Muscle layer of duodenum (tissue), 2 donors: ENCODE data around the gene C1QBP.
"Not testable (repeated sequence)": the region's sequence is repeated elsewhere in the genome, so short reads cannot be mapped to it uniquely, and the experiment has no call there.

Source experiments
- H3K27ac ChIP-seq: one replicate; pipeline ENCODE4 v1.7.0; 2013; ENCODE audit warnings: mild to moderate bottlenecking, low read length
- H3K27me3 ChIP-seq: one replicate; pipeline ENCODE4 v1.7.0; 2013; ENCODE audit warnings: low read depth, mild to moderate bottlenecking, control low read depth, low read length
- H3K36me3 ChIP-seq, 2 donors: one replicate each; pipeline ENCODE4 v1.7.0; 2013; ENCODE audit warnings: low read length in 2 of 2, control low read depth in 1 of 2, mild to moderate bottlenecking in 1 of 2; ENCODE audit not compliant: insufficient read depth in 2 of 2, control insufficient read depth in 1 of 2
- H3K4me1 ChIP-seq, 2 donors: one replicate each; pipeline ENCODE4 v1.7.0; 2013; ENCODE audit warnings: low read length in 2 of 2, mild to moderate bottlenecking in 2 of 2, control low read depth in 1 of 2, moderate library complexity in 1 of 2; ENCODE audit not compliant: insufficient read depth in 2 of 2, control insufficient read depth in 1 of 2
- H3K4me3 ChIP-seq, 2 donors: one replicate each; pipeline ENCODE4 v1.7.0; 2013; ENCODE audit warnings: low read length in 2 of 2, low read depth in 1 of 2, mild to moderate bottlenecking in 1 of 2
- H3K9me3 ChIP-seq, 2 donors: one replicate each; pipeline ENCODE4 v1.7.0; 2013; ENCODE audit warnings: low read length in 2 of 2, control low read depth in 1 of 2, mild to moderate bottlenecking in 1 of 2; ENCODE audit not compliant: control insufficient read depth in 1 of 2
- donor health status: healthy.

C1QBP gene

DNA sequence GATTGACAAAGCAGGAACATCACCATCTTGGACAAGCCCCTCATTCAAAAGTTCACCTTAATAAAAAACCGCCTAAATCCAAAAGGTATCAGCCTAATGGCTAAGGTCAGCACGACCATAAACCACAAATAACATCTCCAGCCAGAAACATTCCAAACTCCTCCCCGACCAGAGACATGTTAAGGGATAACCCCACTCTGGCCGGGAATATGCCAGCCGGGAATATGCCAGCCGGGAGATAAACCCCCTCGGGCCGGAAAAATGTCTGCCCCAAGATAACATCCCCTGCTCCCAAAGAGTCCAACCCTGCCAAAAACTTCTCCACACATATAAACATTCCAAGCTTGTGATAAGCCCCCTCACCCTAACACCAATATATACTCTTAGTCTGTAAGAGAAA, 28.5 kb upstream of the C1QBP start:
- no peak overlapping the region for H3K27ac ChIP-seq
- H3K27me3 ChIP-seq: no peaks in the 10 kb centered on the region
- H3K36me3 ChIP-seq: peaks cover 0 to 10% of the 10 kb centered on the region in 2 donors
- H3K4me3 ChIP-seq: peak overlapping the region; percentile 89 to 97
- peaks cover 0 to 16% of the 10 kb centered on the region in 2 donors for H3K4me1 ChIP-seq
- H3K9me3 ChIP-seq: no peaks in the 10 kb centered on the region

DNA sequence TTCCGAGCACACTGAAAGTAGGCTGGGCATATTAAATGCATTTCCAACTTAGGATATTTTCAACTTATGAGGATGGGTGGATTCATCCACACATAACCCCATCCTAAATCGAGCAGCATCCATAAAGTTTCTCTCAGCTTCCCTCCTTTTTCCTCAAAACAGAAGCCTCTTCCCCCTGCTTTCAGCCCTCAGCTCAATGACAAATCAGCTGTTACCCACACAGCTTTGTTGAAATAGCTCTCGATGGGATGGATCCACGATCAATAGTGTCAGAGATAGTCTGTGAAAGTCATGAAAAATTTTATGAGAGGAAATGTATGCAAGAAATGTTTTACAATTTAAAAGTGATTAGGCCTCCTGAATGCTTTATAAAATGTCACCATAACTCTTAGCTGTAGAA, 27.3 kb upstream of the C1QBP start:
- Histone ChIP-seq H3K27me3 (no peaks in the 10 kb centered on the region), H3K27ac (no peak overlapping the region), H3K4me1 (peaks cover 0 to 16% of the 10 kb centered on the region in 2 donors), H3K36me3 (peaks cover 0 to 7% of the 10 kb centered on the region in 2 donors), H3K4me3 (no peak overlapping the region), H3K9me3 (no peaks in the 10 kb centered on the region)

DNA sequence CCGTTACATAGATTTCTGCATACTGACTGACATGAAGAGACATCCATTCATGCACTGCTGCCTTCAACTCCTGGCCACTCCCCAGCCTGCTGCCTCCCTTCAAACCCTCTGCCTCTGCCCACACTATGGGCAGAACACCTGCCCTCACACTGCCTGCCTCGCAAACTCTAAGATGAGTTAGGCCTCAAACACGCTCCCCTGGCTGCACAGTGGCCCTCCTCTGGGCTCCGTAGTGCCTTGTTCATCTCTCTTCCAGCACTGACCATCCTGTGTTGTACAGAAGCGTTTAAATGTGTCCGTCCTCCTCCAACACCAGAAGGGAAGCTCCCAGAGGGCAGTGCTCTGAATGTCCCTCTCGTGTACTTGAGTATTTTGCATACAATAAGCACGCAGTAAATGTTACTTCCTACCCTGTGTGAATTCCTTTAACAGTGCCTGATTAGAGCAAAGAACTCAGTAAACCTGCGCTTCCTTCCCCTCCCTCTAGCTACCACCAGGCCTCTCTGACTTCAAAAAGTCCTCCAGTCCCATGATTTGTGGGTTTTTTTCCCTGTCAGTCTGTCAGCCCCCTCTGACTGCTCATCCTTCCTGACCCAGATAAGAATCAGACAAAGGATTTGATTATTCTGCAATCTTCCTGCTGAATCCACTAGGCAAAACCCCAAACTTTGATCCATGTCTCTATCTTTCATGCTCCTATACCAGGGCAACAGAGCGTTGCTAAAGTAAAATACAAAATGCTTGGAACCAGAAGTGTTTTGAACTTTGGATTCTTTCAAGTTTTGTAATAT, 26.0 kb upstream of the C1QBP start:
- Histone ChIP-seq H3K27ac (no peak overlapping the region), H3K27me3 (no peaks in the 10 kb centered on the region), H3K4me1 (peaks cover 0 to 16% of the 10 kb centered on the region in 2 donors), H3K36me3 (peaks cover 4 to 15% of the 10 kb centered on the region in 2 donors), H3K4me3 (no peak overlapping the region), H3K9me3 (no peaks in the 10 kb centered on the region)

DNA sequence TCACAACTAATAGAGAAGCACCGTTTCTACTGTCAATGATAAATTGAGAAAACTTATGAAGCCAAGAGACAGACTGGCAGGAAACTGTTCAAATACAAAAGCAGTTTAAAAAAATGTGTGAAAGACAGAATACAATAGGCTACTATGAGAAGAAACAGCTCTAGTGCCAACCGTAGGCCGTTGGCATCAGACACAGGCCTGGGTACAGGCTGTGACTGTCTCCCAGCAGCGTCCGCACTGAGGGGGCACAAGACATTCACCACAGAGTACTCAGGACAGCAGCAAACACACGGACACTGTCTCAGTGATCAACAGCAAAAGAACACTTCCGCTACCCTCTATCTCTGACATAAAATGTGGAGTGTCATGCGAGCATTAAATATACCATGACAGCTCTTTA, 7.8 kb upstream of the C1QBP start:
- Histone ChIP-seq H3K4me3 (no peak overlapping the region), H3K4me1 (no peaks in the 10 kb centered on the region), H3K36me3 (peaks cover 39 to 68% of the 10 kb centered on the region in 2 donors), H3K27ac (no peak overlapping the region), H3K27me3 (no peaks in the 10 kb centered on the region), H3K9me3 (no peaks in the 10 kb centered on the region)

DNA sequence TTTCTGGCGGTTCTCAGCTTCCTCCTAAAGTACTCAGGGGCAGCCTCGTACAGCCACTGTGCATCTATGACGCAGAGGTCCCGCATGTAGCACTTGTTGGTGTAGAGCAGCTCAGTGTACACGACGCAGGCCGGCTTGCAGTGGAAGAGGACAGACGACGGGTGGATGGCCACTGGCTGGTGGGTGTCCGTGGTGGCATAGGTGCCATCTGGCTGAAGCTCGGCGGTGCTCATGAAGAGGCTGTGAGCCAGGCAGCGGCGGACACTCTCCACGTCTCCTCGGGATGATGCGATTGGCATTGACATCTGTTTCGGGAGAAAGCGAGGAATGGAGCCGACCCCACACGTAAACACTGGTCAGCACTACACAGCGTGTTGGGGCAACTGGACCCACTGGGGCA, 5.3 kb upstream of the C1QBP start:
- Histone ChIP-seq H3K4me3 (no peak overlapping the region), H3K27ac (no peak overlapping the region), H3K36me3 (peaks cover 29 to 58% of the 10 kb centered on the region in 2 donors), H3K27me3 (no peaks in the 10 kb centered on the region), H3K9me3 (no peaks in the 10 kb centered on the region), H3K4me1 (peaks cover 0 to 5% of the 10 kb centered on the region in 2 donors)

DNA sequence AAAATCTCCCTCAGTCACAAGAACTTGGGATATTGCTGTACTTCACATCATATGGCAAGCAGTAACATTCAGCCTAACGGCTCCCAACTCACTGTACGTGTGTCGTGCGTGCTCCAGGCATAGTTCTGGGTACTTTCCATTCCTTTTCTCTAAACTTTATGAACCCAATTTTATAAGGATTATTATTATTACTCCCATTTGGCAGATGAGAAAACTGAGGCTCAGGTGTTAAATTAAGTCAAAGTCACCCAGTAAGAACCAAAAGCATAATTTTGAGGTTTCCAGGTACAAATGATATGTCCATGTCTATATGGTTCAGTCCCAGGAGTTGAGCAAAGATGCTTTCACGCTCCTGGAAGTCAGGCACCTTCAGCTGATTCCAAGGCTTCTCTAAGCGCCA, 4.8 kb upstream of the C1QBP start:
- H3K27ac ChIP-seq: no peak overlapping the region
- H3K4me1 ChIP-seq: peaks cover 0 to 5% of the 10 kb centered on the region in 2 donors
- H3K4me3 ChIP-seq: no peak overlapping the region
- no peaks in the 10 kb centered on the region for H3K9me3 ChIP-seq
- H3K36me3 ChIP-seq: peaks cover 27 to 56% of the 10 kb centered on the region in 2 donors
- no peaks in the 10 kb centered on the region for H3K27me3 ChIP-seq

DNA sequence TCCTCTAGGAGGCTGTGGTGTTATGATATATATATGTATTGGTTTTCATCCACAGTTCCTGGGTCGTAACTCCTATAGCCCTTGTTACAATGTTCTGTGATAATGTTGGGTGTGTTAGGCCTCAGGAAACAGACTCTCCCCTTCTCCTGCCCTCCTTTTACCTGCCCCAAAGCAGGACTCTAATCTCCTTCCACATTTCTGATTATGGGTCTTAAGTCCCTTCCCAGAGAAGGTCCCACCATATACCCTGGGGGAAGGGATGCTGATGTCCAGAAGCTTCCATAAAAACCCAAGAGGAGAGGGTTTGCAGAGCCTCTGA, 450 bp upstream of the C1QBP start:
- Histone ChIP-seq H3K36me3 (peaks cover 34 to 38% of the 10 kb centered on the region in 2 donors), H3K9me3 (no peaks in the 10 kb centered on the region), H3K4me3 (peak overlapping the region; percentile 95), H3K27me3 (no peaks in the 10 kb centered on the region), H3K27ac (peak overlapping the region; percentile 84), H3K4me1 (peaks cover 0 to 20% of the 10 kb centered on the region in 2 donors)

DNA sequence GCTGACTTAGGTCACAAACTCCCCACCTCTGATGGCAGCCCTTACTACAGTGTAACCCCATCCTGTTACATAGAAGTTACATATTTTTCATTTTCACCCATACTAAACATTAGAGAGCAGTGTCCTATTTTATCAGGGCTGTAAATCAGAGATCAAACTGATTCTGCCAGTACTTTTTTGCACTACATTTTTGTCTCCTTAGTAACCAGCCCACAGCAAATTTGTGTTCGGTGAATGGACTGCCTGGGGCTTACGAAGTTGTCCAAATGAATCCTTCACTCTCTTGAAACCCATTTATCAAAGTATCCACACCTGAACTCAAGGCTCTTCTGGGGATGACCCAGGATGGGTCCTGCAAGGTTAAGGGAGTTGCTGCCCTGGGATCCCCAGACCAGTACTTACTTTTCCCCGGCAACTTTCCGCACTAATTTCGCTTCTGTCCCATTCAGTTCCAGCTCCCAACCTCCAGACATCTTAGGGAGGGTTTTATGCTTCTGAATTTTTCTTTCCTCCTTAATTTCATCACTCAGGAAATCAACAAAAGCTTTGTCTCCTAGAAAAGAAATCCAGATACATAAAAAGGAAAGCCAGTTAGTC, 1.1 kb downstream of the C1QBP start:
- H3K36me3 ChIP-seq: peaks cover 35 to 41% of the 10 kb centered on the region in 2 donors
- H3K27me3 ChIP-seq: no peaks in the 10 kb centered on the region
- peak overlapping the region; percentile 95 for H3K4me3 ChIP-seq
- H3K4me1 ChIP-seq: peaks cover 0 to 20% of the 10 kb centered on the region in 2 donors
- H3K27ac ChIP-seq: peak overlapping the region; percentile 87
- no peaks in the 10 kb centered on the region for H3K9me3 ChIP-seq

DNA sequence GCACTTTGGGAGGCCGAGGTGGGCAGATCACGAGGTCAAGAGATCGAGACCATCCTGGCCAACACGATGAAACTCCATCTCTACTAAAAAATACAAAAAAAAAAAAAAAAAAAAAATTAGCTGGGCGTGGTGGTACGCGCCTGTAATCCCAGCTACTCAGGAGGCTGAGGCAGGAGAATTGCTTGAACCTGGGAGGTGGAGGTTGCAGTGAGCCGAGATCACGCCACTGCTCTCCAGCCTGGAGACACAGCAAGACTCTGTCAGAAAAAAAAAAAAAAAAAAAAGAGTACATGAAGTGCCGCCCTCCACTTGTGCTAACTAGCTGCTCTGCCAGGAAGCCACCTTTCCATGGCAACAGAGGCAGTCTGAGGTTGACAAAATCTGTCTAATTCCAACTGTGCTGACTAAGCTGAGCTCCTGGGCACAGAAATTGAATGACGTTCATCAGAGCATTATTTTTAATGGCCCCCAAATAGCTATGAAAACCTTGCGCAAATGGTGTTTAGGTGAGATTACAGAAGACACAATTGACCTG, 3.1 kb downstream of the C1QBP start:
- peaks cover 0 to 20% of the 10 kb centered on the region in 2 donors for H3K4me1 ChIP-seq
- not testable (repeated sequence) for H3K4me3 ChIP-seq, H3K27ac ChIP-seq, H3K9me3 ChIP-seq, H3K27me3 ChIP-seq
- peaks cover 55 to 56% of the 10 kb centered on the region in 2 donors for H3K36me3 ChIP-seq

DNA sequence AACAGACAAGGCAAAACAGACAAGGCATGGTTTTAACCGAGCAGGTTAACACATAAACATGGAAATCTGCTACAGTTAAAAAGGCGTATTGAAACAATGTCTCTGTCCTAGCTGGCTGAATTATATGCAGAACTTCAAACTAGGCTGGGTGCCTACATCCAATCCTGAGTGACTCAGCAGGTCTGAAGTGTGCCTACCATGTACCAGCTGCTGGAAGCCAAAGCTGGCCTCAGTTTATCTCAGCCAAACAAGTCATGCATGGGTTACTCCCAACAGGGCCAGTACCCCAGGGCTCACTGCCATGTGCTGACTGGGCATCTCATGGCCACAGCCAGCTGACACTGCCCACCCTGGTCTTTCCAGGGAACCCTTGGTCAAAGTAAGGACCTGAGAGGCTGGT, 4.0 kb downstream of the C1QBP start:
- peaks cover 60 to 62% of the 10 kb centered on the region in 2 donors for H3K36me3 ChIP-seq
- H3K4me3 ChIP-seq: no peak overlapping the region
- H3K4me1 ChIP-seq: peaks cover 0 to 20% of the 10 kb centered on the region in 2 donors
- no peaks in the 10 kb centered on the region for H3K9me3 ChIP-seq
- no peak overlapping the region for H3K27ac ChIP-seq
- no peaks in the 10 kb centered on the region for H3K27me3 ChIP-seq

DNA sequence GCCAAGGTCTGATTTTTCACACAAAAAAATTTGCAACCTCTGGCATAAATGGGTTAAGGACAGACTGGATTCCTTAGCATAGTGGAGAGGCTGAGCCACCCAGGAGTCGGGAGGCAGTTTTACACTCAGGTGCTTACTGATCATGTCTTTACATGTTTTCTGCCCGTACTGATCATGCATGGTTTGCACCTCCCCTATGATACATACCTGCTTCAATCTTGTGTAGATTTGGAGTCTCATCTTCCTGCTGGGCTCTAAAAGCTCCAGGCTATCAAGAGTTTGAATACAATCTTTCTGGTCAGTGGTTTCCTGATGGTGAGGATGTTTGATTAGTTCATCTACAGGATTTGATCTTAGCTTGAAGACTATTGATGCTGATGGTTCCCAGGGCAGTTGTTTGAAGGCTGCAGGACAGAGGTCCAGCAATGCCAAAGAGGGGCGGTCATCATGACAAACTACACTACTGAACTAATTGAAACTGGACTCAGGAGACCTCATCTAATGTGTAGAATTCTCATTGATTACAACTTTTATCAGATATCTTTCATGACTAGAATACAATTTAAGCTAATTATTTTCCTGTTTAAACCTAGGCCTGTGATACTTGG, 6.9 kb downstream of the C1QBP start:
- Histone ChIP-seq H3K4me3 (no peak overlapping the region), H3K9me3 (no peaks in the 10 kb centered on the region), H3K27ac (no peak overlapping the region), H3K27me3 (no peaks in the 10 kb centered on the region), H3K36me3 (peaks cover 76 to 85% of the 10 kb centered on the region in 2 donors), H3K4me1 (peaks cover 0 to 8% of the 10 kb centered on the region in 2 donors)
